DND-41 (cell line): Measurements from ENCODE around the gene HMGXB3.

Experiments used
- EZH2 ChIP-seq: IDR thresholded peaks from 3 replicates; pipeline ENCODE4 v1.6.1; 2012; ENCODE audit warnings: borderline replicate concordance, low read depth, mild to moderate bottlenecking, moderate library complexity, low read length, inconsistent platforms; ENCODE audit not compliant: severe bottlenecking
- TF ChIP-seq, protein P1 (sequence below): IDR thresholded peaks from 2 replicates; pipeline ENCODE4 v1.5.1; 2012; ENCODE audit warnings: borderline replicate concordance, low read length, moderate library complexity, mild to moderate bottlenecking; ENCODE audit not compliant: poor library complexity, severe bottlenecking; ENCODE audit errors: extremely low read depth

- TF ChIP-seq, protein P1, sequence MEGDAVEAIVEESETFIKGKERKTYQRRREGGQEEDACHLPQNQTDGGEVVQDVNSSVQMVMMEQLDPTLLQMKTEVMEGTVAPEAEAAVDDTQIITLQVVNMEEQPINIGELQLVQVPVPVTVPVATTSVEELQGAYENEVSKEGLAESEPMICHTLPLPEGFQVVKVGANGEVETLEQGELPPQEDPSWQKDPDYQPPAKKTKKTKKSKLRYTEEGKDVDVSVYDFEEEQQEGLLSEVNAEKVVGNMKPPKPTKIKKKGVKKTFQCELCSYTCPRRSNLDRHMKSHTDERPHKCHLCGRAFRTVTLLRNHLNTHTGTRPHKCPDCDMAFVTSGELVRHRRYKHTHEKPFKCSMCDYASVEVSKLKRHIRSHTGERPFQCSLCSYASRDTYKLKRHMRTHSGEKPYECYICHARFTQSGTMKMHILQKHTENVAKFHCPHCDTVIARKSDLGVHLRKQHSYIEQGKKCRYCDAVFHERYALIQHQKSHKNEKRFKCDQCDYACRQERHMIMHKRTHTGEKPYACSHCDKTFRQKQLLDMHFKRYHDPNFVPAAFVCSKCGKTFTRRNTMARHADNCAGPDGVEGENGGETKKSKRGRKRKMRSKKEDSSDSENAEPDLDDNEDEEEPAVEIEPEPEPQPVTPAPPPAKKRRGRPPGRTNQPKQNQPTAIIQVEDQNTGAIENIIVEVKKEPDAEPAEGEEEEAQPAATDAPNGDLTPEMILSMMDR: no peak
- TF ChIP-seq EZH2: no peak
These were observed 586 bp downstream of the HMGXB3 start for GRCh38 chr5:150000990-150001659.
